ENCODE measurements around the gene STRADA.

Gene STRADA

DNA sequence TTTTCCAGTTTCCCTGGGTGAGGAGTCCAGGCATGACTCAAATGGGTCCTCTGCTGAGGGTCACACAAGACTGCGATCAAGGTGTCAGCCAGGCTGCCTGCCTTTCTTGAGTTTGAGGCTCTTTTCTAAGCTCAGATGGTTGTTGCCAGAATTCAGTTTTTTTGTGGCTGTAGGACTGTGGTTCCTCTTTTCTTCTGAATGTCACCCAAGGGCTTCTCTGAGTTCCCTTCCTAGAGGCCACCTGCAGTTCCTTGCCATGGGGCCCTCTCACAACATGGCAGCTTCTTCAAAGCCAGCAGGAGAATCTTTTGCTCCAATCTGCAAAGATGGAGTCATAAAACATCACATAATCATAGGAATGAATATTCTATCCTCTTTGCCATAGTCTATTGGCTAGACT lies 59.2 kb downstream of the STRADA start:
- no peak overlapping the region for H2BK5ac ChIP-seq (ENCODE audit: low read length)
- no peak overlapping the region for H4K8ac ChIP-seq (ENCODE audit: low read depth, low read length)
- no peak overlapping the region for H3K4ac ChIP-seq (ENCODE audit: low read depth, low read length)
- no peak overlapping the region for H3K27ac ChIP-seq (ENCODE audit: low read depth, low read length)
- no peaks in the 10 kb centered on the region for H3K79me1 ChIP-seq (ENCODE audit: low read length)
- H2AK5ac ChIP-seq (ENCODE audit: low read length), result no peak overlapping the region
- H2BK120ac ChIP-seq (ENCODE audit: low read depth, low read length), result no peak overlapping the region
- DNase-seq, result no peak
- WGBS (ENCODE audit: extremely low coverage, insufficient coverage, low lambda C conversion rate), result no CpG with 5 or more reads among the region's 1 CpG
- H3K23ac ChIP-seq (ENCODE audit: low read length), result no peak overlapping the region
- H3K18ac ChIP-seq (ENCODE audit: low read length), result no peak overlapping the region
- no peaks in the 10 kb centered on the region for H3K27me3 ChIP-seq (ENCODE audit: insufficient read depth, low read length, poor library complexity)
- no peaks in the 10 kb centered on the region for H3K36me3 ChIP-seq (ENCODE audit: control insufficient read depth, insufficient read depth, low read length)
- H3K56ac ChIP-seq (ENCODE audit: low read length), result no peak overlapping the region
- no peak overlapping the region for H3K4me2 ChIP-seq (ENCODE audit: low read length)
- H3K4me1 ChIP-seq (ENCODE audit: control insufficient read depth, low read depth, low read length), result no peaks in the 10 kb centered on the region
- H3K4me3 ChIP-seq (ENCODE audit: low read length), result no peak overlapping the region
- no peak overlapping the region for H3K9ac ChIP-seq (ENCODE audit: low read length)
- H3K79me2 ChIP-seq (ENCODE audit: control insufficient read depth, insufficient read depth, low read length), result no peaks in the 10 kb centered on the region
- no peak overlapping the region for H2BK15ac ChIP-seq (replicated peaks; ENCODE audit: low read depth)
- no peak overlapping the region for H4K5ac ChIP-seq (ENCODE audit: low read length)

DNA sequence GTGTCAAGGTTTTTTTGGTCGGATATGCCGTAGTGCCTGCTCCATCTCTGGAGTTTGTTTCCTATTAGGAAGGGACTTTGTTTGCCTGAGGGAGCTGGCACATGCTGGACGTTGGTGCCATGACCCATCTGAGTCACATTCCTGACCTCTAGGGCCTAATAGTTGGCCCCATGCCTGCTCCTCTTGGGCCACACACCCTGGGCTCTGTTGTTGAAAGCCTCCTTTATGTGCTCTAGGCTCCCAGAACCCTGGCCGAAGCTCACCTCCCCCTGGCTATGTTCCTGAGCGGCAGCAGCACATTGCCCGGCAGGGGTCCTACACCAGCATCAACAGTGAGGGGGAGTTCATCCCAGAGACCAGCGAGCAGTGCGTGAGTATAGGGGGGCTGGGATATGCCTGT lies 60.1 kb downstream of the STRADA start:
- WGBS (ENCODE audit: extremely low coverage, insufficient coverage, low lambda C conversion rate), result no CpG with 5 or more reads among the region's 8 CpGs
- no peaks in the 10 kb centered on the region for H3K36me3 ChIP-seq (ENCODE audit: control insufficient read depth, insufficient read depth, low read length)
- no peaks in the 10 kb centered on the region for H3K79me2 ChIP-seq (ENCODE audit: control insufficient read depth, insufficient read depth, low read length)
- no peak overlapping the region for H3K27ac ChIP-seq (ENCODE audit: low read depth, low read length)
- no peak for DNase-seq
- H3K4me3 ChIP-seq (ENCODE audit: low read length), result no peak overlapping the region
- H3K4me2 ChIP-seq (ENCODE audit: low read length), result no peak overlapping the region
- H4K5ac ChIP-seq (ENCODE audit: low read length), result no peak overlapping the region
- H3K18ac ChIP-seq (ENCODE audit: low read length), result no peak overlapping the region
- H3K23ac ChIP-seq (ENCODE audit: low read length), result no peak overlapping the region
- no peak overlapping the region for H3K9ac ChIP-seq (ENCODE audit: low read length)
- no peak overlapping the region for H2BK120ac ChIP-seq (ENCODE audit: low read depth, low read length)
- H2AK5ac ChIP-seq (ENCODE audit: low read length), result no peak overlapping the region
- H2BK5ac ChIP-seq (ENCODE audit: low read length), result no peak overlapping the region
- H3K4me1 ChIP-seq (ENCODE audit: control insufficient read depth, low read depth, low read length), result no peaks in the 10 kb centered on the region
- H2BK15ac ChIP-seq (replicated peaks; ENCODE audit: low read depth), result no peak overlapping the region
- no peaks in the 10 kb centered on the region for H3K79me1 ChIP-seq (ENCODE audit: low read length)
- H4K8ac ChIP-seq (ENCODE audit: low read depth, low read length), result no peak overlapping the region
- H3K56ac ChIP-seq (ENCODE audit: low read length), result no peak overlapping the region
- H3K4ac ChIP-seq (ENCODE audit: low read depth, low read length), result no peak overlapping the region
- no peaks in the 10 kb centered on the region for H3K27me3 ChIP-seq (ENCODE audit: insufficient read depth, low read length, poor library complexity)

DNA sequence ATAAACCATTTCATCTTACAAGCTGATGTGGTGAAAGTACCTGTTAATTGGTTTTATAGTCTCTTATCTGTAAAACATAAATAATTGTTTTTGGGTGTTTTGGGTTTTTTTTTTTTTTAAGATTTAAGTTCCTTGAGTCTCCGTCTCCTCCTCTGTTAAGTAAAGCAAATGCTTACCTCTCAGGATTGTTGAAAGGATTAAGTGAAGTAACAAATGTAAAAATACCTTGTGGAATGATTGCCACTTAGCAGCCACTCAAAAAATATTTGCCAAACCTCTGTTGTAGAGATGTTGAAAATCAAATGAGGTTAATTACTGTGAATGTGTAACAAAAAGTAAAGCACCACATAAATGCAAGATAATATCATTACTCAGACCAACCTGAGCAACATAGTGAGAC lies 60.9 kb downstream of the STRADA start:
- DNase-seq, result no peak
- Histone ChIP-seq H3K4me1 (ENCODE audit: control insufficient read depth, low read depth, low read length) (peaks cover 5% of the 10 kb centered on the region), H3K18ac (ENCODE audit: low read length) (no peak overlapping the region), H3K27ac (ENCODE audit: low read depth, low read length) (no peak overlapping the region), H2BK5ac (ENCODE audit: low read length) (no peak overlapping the region), H3K4me3 (ENCODE audit: low read length) (no peak overlapping the region), H3K36me3 (ENCODE audit: control insufficient read depth, insufficient read depth, low read length) (no peaks in the 10 kb centered on the region), H3K9ac (ENCODE audit: low read length) (no peak overlapping the region), H2BK120ac (ENCODE audit: low read depth, low read length) (no peak overlapping the region), H3K79me1 (ENCODE audit: low read length) (no peaks in the 10 kb centered on the region), H3K4ac (ENCODE audit: low read depth, low read length) (no peak overlapping the region), H2AK5ac (ENCODE audit: low read length) (no peak overlapping the region), H3K27me3 (ENCODE audit: insufficient read depth, low read length, poor library complexity) (no peaks in the 10 kb centered on the region), H3K79me2 (ENCODE audit: control insufficient read depth, insufficient read depth, low read length) (no peaks in the 10 kb centered on the region), H3K23ac (ENCODE audit: low read length) (no peak overlapping the region), H4K8ac (ENCODE audit: low read depth, low read length) (no peak overlapping the region), H3K4me2 (ENCODE audit: low read length) (no peak overlapping the region), H2BK15ac (replicated peaks; ENCODE audit: low read depth) (no peak overlapping the region), H3K56ac (ENCODE audit: low read length) (no peak overlapping the region), H4K5ac (ENCODE audit: low read length) (no peak overlapping the region)
- no CpG with 5 or more reads among the region's 1 CpG for WGBS (ENCODE audit: extremely low coverage, insufficient coverage, low lambda C conversion rate)

DNA sequence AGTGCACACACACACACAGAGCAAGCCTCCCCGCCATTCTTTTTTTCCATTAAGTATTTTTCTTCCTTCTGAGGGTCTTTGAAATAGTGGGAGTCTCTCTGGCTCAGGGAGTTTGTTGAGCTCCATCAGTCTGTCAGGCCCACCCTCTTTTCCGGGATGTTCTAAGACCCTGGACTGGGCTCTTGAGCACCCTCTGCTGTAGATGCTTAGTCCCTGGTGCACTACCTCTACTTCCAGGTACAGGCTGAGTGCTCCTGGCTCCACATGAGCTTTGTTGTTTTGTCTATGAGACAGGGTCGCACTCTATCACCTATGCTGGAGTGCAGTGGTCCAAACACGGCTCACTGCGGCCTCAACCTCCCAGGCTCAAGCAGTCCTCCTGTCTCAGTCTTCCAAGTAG lies 62.4 kb downstream of the STRADA start:
- Histone ChIP-seq H2AK5ac (ENCODE audit: low read length) (no peak overlapping the region), H3K36me3 (ENCODE audit: control insufficient read depth, insufficient read depth, low read length) (no peaks in the 10 kb centered on the region), H3K18ac (ENCODE audit: low read length) (no peak overlapping the region), H3K9ac (ENCODE audit: low read length) (no peak overlapping the region), H3K27ac (ENCODE audit: low read depth, low read length) (no peak overlapping the region), H3K4me2 (ENCODE audit: low read length) (no peak overlapping the region), H3K79me2 (ENCODE audit: control insufficient read depth, insufficient read depth, low read length) (no peaks in the 10 kb centered on the region), H3K23ac (ENCODE audit: low read length) (no peak overlapping the region), H4K5ac (ENCODE audit: low read length) (no peak overlapping the region), H3K4ac (ENCODE audit: low read depth, low read length) (no peak overlapping the region), H3K4me1 (ENCODE audit: control insufficient read depth, low read depth, low read length) (peaks cover 16% of the 10 kb centered on the region), H2BK5ac (ENCODE audit: low read length) (no peak overlapping the region), H2BK120ac (ENCODE audit: low read depth, low read length) (no peak overlapping the region), H3K79me1 (ENCODE audit: low read length) (no peaks in the 10 kb centered on the region), H3K56ac (ENCODE audit: low read length) (no peak overlapping the region), H2BK15ac (replicated peaks; ENCODE audit: low read depth) (no peak overlapping the region), H4K8ac (ENCODE audit: low read depth, low read length) (no peak overlapping the region), H3K27me3 (ENCODE audit: insufficient read depth, low read length, poor library complexity) (no peaks in the 10 kb centered on the region), H3K4me3 (ENCODE audit: low read length) (no peak overlapping the region)
- DNase-seq, result peak; percentile 71
- WGBS (ENCODE audit: extremely low coverage, insufficient coverage, low lambda C conversion rate), result no CpG with 5 or more reads among the region's 5 CpGs

DNA sequence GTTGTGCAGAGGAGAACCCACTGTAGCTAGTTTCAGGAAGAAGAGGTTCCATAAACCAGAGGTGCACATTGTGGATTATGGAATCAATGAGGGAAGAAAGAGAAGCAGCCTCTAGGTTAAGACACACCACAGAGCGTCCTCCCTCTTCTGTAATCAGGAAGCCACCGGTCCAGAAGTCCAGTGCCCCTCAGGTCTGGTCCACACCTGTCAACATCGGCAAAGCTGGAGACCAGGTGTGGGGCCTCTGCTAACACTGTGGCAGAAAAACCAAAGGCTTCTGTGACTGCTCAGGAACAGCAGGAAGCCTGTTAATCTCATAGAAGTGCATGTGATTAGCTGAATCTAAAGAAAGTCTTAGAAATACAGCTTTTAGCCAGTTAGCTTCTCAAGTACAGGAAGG lies 65.0 kb downstream of the STRADA start:
- Histone ChIP-seq H3K4me2 (ENCODE audit: low read length) (no peak overlapping the region), H3K36me3 (ENCODE audit: control insufficient read depth, insufficient read depth, low read length) (no peaks in the 10 kb centered on the region), H3K18ac (ENCODE audit: low read length) (no peak overlapping the region), H3K4me3 (ENCODE audit: low read length) (no peak overlapping the region), H3K9ac (ENCODE audit: low read length) (no peak overlapping the region), H3K79me1 (ENCODE audit: low read length) (no peaks in the 10 kb centered on the region), H3K27ac (ENCODE audit: low read depth, low read length) (no peak overlapping the region), H3K4ac (ENCODE audit: low read depth, low read length) (no peak overlapping the region), H2BK15ac (replicated peaks; ENCODE audit: low read depth) (no peak overlapping the region), H3K23ac (ENCODE audit: low read length) (no peak overlapping the region), H2BK120ac (ENCODE audit: low read depth, low read length) (no peak overlapping the region), H4K5ac (ENCODE audit: low read length) (no peak overlapping the region), H3K79me2 (ENCODE audit: control insufficient read depth, insufficient read depth, low read length) (no peaks in the 10 kb centered on the region), H2AK5ac (ENCODE audit: low read length) (no peak overlapping the region), H3K27me3 (ENCODE audit: insufficient read depth, low read length, poor library complexity) (no peaks in the 10 kb centered on the region), H2BK5ac (ENCODE audit: low read length) (no peak overlapping the region), H3K56ac (ENCODE audit: low read length) (no peak overlapping the region), H4K8ac (ENCODE audit: low read depth, low read length) (no peak overlapping the region), H3K4me1 (ENCODE audit: control insufficient read depth, low read depth, low read length) (peaks cover 20% of the 10 kb centered on the region)
- DNase-seq, result no peak
- WGBS (ENCODE audit: extremely low coverage, insufficient coverage, low lambda C conversion rate), result no CpG with 5 or more reads among the region's 3 CpGs
